HCT116 (cell line): ENCODE results near the gene TGM1. TPM values are rescaled to one million over a fixed set of nuclear protein-coding genes. Genes with fewer than 3 reads are reported as not detected.
A peak's percentile ranks its signal among the peaks of the same experiment; 100 is the strongest.

ENCODE experiments used
- ATAC-seq: fragments of 200-7000 bp; cut with Tn5 transposase; 2 replicates; pipeline ENCODE4 v1.9.1; 2020; ENCODE audit warnings: mild to moderate bottlenecking, moderate library complexity
- BruUV-seq: library from RNA; stranded (reverse); fragments of 400-500 nt; replicated peaks from 2 replicates; lab custom pipeline; 2021; lab: Mats Ljungman, UMichigan
- CTCF ChIA-PET: fragments of 300-600 bp; sonication (Branson Sonifier 250); formaldehyde crosslinking; loops from one replicate; lab custom pipeline; 2021; ENCODE audit warnings: antibody characterized with exemption; lab: Charles Lee
- POLR2A ChIA-PET: fragments of 300-600, 350-600 bp; sonication (Branson Sonifier 250); formaldehyde crosslinking; loops from one replicate; lab custom pipeline; 2021; ENCODE audit warnings: antibody characterized with exemption; lab: Charles Lee
- RAD21 ChIA-PET, 2 experiments: fragments of 300-600 bp; sonication (Branson Sonifier 250); formaldehyde crosslinking; loops; one replicate each; lab custom pipeline; 2023; ENCODE audit warnings: low total read pairs in 2 of 2; ENCODE audit not compliant: uncharacterized antibody in 2 of 2, unreplicated experiment in 2 of 2, low non-redundant PET in 1 of 2; lab: Charles Lee
- DNase-seq: peaks from one replicate; pipeline ENCODE4 v3.0.0-alpha.2; 2010; ENCODE audit warnings: low read depth, low spot score
- H2AFZ ChIP-seq: fragments of 200-600 bp; shearing (Covaris generic), sonication (generic); 2 replicates; pipeline ENCODE4 v1.6.1; 2017; ENCODE audit warnings: low read depth, mixed run types, mixed read lengths, antibody characterized with exemption, low read length; ENCODE audit not compliant: poor library complexity, severe bottlenecking
- H3K27ac ChIP-seq: 2 replicates; pipeline ENCODE4 v1.5.1; 2012; ENCODE audit warnings: low read depth, low read length
- H3K27me3 ChIP-seq: fragments of 200-600 bp; sonication (generic); 2 replicates; pipeline ENCODE4 v1.6.1; 2016; ENCODE audit warnings: mixed run types, low read length, mixed read lengths; ENCODE audit not compliant: insufficient read depth
- H3K36me3 ChIP-seq, 2 experiments: fragments of 200-500 bp in 1 of 2; fragments of 200-600 bp in 1 of 2; sonication (Bioruptor generic) in 1 of 2; sonication (generic) in 1 of 2; 2 replicates each; pipeline versions ENCODE4 v1.5.1 to v1.6.1; 2014 to 2016; ENCODE audit warnings: low read length in 2 of 2, inconsistent platforms in 1 of 2, mixed read lengths in 1 of 2, mixed run types in 1 of 2; ENCODE audit not compliant: insufficient read depth in 2 of 2, control insufficient read depth in 1 of 2
- H3K4me1 ChIP-seq, 2 experiments: fragments of 200-600 bp in 1 of 2; sonication (generic) in 1 of 2; 2 replicates each; pipeline versions ENCODE4 v1.5.1 to v1.6.1; 2012 to 2017; ENCODE audit warnings: low read length in 2 of 2, inconsistent platforms in 1 of 2, mild to moderate bottlenecking in 1 of 2, mixed read lengths in 1 of 2, mixed run types in 1 of 2, moderate library complexity in 1 of 2; ENCODE audit not compliant: insufficient read depth in 2 of 2, control insufficient read depth in 1 of 2
- H3K4me2 ChIP-seq: fragments of 200-600 bp; sonication (generic); 2 replicates; pipeline ENCODE4 v1.6.1; 2017; ENCODE audit warnings: mixed run types, low read length, mixed read lengths
- H3K4me3 ChIP-seq, 2 experiments: fragments of 200-600 bp in 1 of 2; sonication (generic) in 1 of 2; replicated peaks in 1 of 2; 2 replicates each; pipeline ENCODE4 v1.5.1; 2011 to 2016; ENCODE audit warnings: low read length in 2 of 2, control low read depth in 1 of 2, low read depth in 1 of 2, mild to moderate bottlenecking in 1 of 2, mixed read lengths in 1 of 2, mixed run types in 1 of 2
- H3K79me2 ChIP-seq: fragments of 200-600 bp; sonication (generic); 2 replicates; pipeline ENCODE4 v1.6.1; 2017; ENCODE audit warnings: mild to moderate bottlenecking, mixed run types, low read length, moderate library complexity, mixed read lengths; ENCODE audit not compliant: insufficient read depth
- H3K9ac ChIP-seq: fragments of 200-600 bp; sonication (generic); 2 replicates; pipeline ENCODE4 v1.6.1; 2016; ENCODE audit warnings: low read length, mixed read lengths
- H3K9me2 ChIP-seq: fragments of 200-600 bp; sonication (generic), shearing (Covaris generic); 2 replicates; pipeline ENCODE4 v1.6.1; 2017; ENCODE audit warnings: mixed run types, mild to moderate bottlenecking, moderate library complexity; ENCODE audit not compliant: insufficient read depth
- H3K9me3 ChIP-seq, 2 experiments: fragments of 200-500 bp in 1 of 2; fragments of 200-600 bp in 1 of 2; sonication (Bioruptor generic) in 1 of 2; sonication (generic) in 1 of 2; 2 replicates each; pipeline ENCODE4 v1.6.1; 2014 to 2017; ENCODE audit warnings: low read length in 2 of 2, mixed read lengths in 2 of 2, inconsistent platforms in 1 of 2, low read depth in 1 of 2, mild to moderate bottlenecking in 1 of 2, mixed run types in 1 of 2, moderate library complexity in 1 of 2; ENCODE audit not compliant: control insufficient read depth in 1 of 2, insufficient read depth in 1 of 2
- H4K20me1 ChIP-seq: fragments of 200-600 bp; sonication (generic), shearing (Covaris generic); 2 replicates; pipeline ENCODE4 v1.6.1; 2017; ENCODE audit warnings: mixed run types, mild to moderate bottlenecking, moderate library complexity; ENCODE audit not compliant: insufficient read depth
- CBX3 ChIP-seq: IDR thresholded peaks from 2 replicates; pipeline ENCODE4 v1.6.1; 2012; ENCODE audit warnings: low read depth
- EGR1 ChIP-seq: IDR thresholded peaks from 2 replicates; pipeline ENCODE4 v1.6.1; 2012; ENCODE audit warnings: low read depth
- ELF1 ChIP-seq: IDR thresholded peaks from 2 replicates; pipeline ENCODE4 v1.6.1; 2012; ENCODE audit warnings: low read depth, borderline replicate concordance
- EZH2phosphoT487 ChIP-seq: fragments of 200-600 bp; IDR thresholded peaks from 2 replicates; pipeline ENCODE4 v1.6.1; 2018; ENCODE audit warnings: antibody characterized with exemption, borderline replicate concordance
- FOSL1 ChIP-seq: IDR thresholded peaks from 2 replicates; pipeline ENCODE4 v1.6.1; 2012; ENCODE audit warnings: low read depth
- JUND ChIP-seq: IDR thresholded peaks from 2 replicates; pipeline ENCODE4 v1.6.1; 2012
- SIN3A ChIP-seq: IDR thresholded peaks from 2 replicates; pipeline ENCODE4 v1.6.1; 2012; ENCODE audit warnings: low read depth
- TCF7L2 ChIP-seq: IDR thresholded peaks from 2 replicates; pipeline ENCODE4 v1.7.0; 2011; ENCODE audit warnings: borderline replicate concordance, inconsistent platforms; ENCODE audit not compliant: insufficient read depth, insufficient read length; ENCODE audit errors: extremely low read depth
- YY1 ChIP-seq: IDR thresholded peaks from 2 replicates; pipeline ENCODE4 v1.6.1; 2011; ENCODE audit warnings: low read length, low read depth, moderate library complexity, mild to moderate bottlenecking; ENCODE audit not compliant: insufficient replicate concordance; ENCODE audit errors: extremely low read depth
- ZFX ChIP-seq: fragments of 450-650 bp; IDR thresholded peaks from 2 replicates; pipeline ENCODE4 v1.6.1; 2017
- ZNF274 ChIP-seq: fragments of 200-500 bp; sonication (Bioruptor generic); IDR thresholded peaks from 2 replicates; pipeline ENCODE4 v1.6.1; 2014; ENCODE audit warnings: mild to moderate bottlenecking, low read depth, low read length, inconsistent platforms
- intact Hi-C: fragments of 100-400 bp; cut with micrococcal nuclease; formaldehyde crosslinking; loops from 2 replicates; pipeline ENCODE4 v1.10.0; 2022
- total RNA-seq: library from RNA; stranded (reverse); gene quantifications from one replicate; pipeline ENCODE4 v1.2.1, GENCODE V29; 2021; ENCODE audit not compliant: unreplicated experiment
- TF ChIP-seq, protein P1 (sequence below), 3 experiments: fragments of 200-600 bp in 1 of 3; sonication (generic) in 1 of 3; IDR thresholded peaks in 2 of 3; conservative IDR thresholded peaks in 1 of 3; 2 replicates each; pipeline ENCODE4 v1.5.1; 2012 to 2017; ENCODE audit warnings: low read depth in 2 of 3, low read length in 2 of 3, antibody characterized with exemption in 1 of 3, borderline replicate concordance in 1 of 3, control low read depth in 1 of 3, mild to moderate bottlenecking in 1 of 3, mixed read lengths in 1 of 3, mixed run types in 1 of 3, moderate library complexity in 1 of 3; ENCODE audit not compliant: insufficient read depth in 1 of 3
- TF ChIP-seq, protein P2 (sequence below): IDR thresholded peaks from 2 replicates; pipeline ENCODE4 v1.6.1; 2012
- TF ChIP-seq, protein P3 (sequence below): IDR thresholded peaks from 2 replicates; pipeline ENCODE4 v1.6.1; 2012
- TF ChIP-seq, protein P4 (sequence below): IDR thresholded peaks from 2 replicates; pipeline ENCODE4 v1.6.1; 2012; ENCODE audit warnings: low read depth

The TGM1 gene
- total RNA-seq, 1 experiment from 2014 or later, result 5.6 TPM

DNA sequence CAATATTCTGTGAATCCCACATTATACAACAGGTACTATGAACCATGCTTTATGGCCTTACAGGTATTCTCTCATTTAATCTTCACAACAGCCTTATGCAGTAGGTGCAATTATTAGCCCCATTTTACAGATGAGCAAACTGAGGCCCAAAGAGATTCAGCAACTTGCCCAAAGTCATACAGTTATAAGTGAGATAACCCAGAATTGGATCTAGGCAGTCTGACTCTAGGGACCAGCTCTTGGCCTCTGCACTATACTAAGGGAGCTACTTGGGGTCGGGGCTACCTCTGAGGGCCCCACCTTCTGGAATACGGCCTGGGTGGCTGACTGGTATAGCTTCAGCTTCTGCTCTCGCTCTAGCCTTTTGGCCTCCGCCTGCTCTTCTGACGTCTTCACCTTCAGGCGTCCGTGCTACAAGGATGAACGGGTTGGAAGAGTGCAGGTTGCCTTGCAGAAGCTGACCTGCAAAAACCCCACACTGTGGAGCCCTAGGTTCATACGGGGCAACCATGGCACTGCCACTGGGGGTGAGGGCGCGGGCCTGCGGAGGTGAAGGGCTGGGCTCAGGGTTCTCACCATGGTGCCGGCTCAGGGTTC lies 7.7 kb upstream of the TGM1 start (continued):
- no peak for TF ChIP-seq ELF1
- TF ChIP-seq, protein P1, sequence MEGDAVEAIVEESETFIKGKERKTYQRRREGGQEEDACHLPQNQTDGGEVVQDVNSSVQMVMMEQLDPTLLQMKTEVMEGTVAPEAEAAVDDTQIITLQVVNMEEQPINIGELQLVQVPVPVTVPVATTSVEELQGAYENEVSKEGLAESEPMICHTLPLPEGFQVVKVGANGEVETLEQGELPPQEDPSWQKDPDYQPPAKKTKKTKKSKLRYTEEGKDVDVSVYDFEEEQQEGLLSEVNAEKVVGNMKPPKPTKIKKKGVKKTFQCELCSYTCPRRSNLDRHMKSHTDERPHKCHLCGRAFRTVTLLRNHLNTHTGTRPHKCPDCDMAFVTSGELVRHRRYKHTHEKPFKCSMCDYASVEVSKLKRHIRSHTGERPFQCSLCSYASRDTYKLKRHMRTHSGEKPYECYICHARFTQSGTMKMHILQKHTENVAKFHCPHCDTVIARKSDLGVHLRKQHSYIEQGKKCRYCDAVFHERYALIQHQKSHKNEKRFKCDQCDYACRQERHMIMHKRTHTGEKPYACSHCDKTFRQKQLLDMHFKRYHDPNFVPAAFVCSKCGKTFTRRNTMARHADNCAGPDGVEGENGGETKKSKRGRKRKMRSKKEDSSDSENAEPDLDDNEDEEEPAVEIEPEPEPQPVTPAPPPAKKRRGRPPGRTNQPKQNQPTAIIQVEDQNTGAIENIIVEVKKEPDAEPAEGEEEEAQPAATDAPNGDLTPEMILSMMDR (IDR thresholded peaks at IDR 0.05 in 2 of 3, conservative IDR thresholded peaks at IDR 0.05 in 1 of 3; ENCODE audit: borderline replicate concordance in 1 of 3, insufficient read depth in 1 of 3, low read depth in 2 of 3, low read length in 2 of 3), result no peak
- TF ChIP-seq SIN3A, result no peak
- no peak for TF ChIP-seq TCF7L2

DNA sequence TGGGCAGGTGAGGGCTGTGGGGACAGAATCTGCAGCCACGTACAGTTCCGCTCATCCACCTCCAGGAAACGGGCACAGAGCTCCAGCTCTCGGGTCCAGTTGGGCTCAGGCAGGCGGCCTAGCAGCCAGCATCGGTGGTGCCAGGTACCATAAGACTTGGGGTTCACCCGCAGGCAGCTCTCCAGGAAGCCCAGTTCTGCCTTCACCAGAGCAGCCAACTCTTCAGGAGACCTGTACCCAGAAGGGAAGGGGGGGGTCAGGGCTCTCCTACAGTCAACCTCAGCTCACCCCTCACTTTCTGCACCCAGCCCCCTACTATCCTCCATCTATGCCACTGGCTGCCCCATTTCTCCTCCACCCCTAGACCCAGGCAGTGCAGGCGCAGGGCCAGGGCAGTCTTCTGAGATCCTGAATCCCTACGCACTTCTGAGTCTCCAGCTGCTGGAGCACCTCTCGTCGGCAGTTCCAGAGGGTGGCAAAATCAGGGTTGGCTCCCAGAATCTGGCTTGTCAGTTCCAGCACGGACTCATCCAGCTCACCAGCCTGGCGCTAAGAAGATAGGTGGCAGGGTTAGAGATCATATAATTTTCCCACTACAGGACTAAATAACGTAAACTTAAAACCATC lies 7.0 kb upstream of the TGM1 start:
- H3K27ac ChIP-seq, result no peak overlapping the region
- ATAC-seq (no peak), DNase-seq (no peak)
- H2AFZ ChIP-seq, result no peak overlapping the region
- no peaks in the 10 kb centered on the region for H3K27me3 ChIP-seq
- peak overlapping the region; percentile 98 for H3K4me2 ChIP-seq
- POLR2A ChIA-PET, result interaction anchor here (0.8 to 2.7 kb wide), 6 partner anchors 15 to 166 kb away, joined by 3 to 20 read pairs (median 7); partner anchors contain the start of genes DHRS1, NOP9, PSME2 and TINF2
- H3K36me3 ChIP-seq, result no peaks in the 10 kb centered on the region; a peak in 1 of 4 replicates
- RAD21 ChIA-PET, result no interaction called here
- peaks cover 4% of the 10 kb centered on the region; the same call in 1 of the 2 replicates for H3K79me2 ChIP-seq
- intact Hi-C loops, result no loop called here
- H3K9me2 ChIP-seq, result no peaks in the 10 kb centered on the region
- H3K4me1 ChIP-seq, result peaks cover 9 to 22% of the 10 kb centered on the region in 2 experiments; a peak in 3 of 4 replicates
- H3K9me3 ChIP-seq, result no peaks in the 10 kb centered on the region
- no peak overlapping the region; a peak in 1 of 4 replicates for H3K4me3 ChIP-seq
- CTCF ChIA-PET, result interaction anchor here (1.4 to 1.9 kb wide), 3 partner anchors 10 to 38 kb away, joined by 3 to 12 read pairs (median 9); partner anchors contain the start of gene CIDEB
- no peak overlapping the region for H3K9ac ChIP-seq
- H4K20me1 ChIP-seq, result no peaks in the 10 kb centered on the region
- TSS peak; percentile 68 for BruUV-seq
- no peak for TF ChIP-seq EGR1
- no peak for TF ChIP-seq EZH2phosphoT487
- no peak for TF ChIP-seq YY1
- TF ChIP-seq ELF1, result no peak
- TF ChIP-seq JUND, result no peak
- no peak for TF ChIP-seq TCF7L2
- TF ChIP-seq ZFX, result no peak
- TF ChIP-seq, protein P2, sequence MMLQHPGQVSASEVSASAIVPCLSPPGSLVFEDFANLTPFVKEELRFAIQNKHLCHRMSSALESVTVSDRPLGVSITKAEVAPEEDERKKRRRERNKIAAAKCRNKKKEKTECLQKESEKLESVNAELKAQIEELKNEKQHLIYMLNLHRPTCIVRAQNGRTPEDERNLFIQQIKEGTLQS, result no peak
- TF ChIP-seq, protein P3, sequence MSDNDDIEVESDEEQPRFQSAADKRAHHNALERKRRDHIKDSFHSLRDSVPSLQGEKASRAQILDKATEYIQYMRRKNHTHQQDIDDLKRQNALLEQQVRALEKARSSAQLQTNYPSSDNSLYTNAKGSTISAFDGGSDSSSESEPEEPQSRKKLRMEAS, result no peak
- no peak for TF ChIP-seq CBX3
- TF ChIP-seq, protein P4, sequence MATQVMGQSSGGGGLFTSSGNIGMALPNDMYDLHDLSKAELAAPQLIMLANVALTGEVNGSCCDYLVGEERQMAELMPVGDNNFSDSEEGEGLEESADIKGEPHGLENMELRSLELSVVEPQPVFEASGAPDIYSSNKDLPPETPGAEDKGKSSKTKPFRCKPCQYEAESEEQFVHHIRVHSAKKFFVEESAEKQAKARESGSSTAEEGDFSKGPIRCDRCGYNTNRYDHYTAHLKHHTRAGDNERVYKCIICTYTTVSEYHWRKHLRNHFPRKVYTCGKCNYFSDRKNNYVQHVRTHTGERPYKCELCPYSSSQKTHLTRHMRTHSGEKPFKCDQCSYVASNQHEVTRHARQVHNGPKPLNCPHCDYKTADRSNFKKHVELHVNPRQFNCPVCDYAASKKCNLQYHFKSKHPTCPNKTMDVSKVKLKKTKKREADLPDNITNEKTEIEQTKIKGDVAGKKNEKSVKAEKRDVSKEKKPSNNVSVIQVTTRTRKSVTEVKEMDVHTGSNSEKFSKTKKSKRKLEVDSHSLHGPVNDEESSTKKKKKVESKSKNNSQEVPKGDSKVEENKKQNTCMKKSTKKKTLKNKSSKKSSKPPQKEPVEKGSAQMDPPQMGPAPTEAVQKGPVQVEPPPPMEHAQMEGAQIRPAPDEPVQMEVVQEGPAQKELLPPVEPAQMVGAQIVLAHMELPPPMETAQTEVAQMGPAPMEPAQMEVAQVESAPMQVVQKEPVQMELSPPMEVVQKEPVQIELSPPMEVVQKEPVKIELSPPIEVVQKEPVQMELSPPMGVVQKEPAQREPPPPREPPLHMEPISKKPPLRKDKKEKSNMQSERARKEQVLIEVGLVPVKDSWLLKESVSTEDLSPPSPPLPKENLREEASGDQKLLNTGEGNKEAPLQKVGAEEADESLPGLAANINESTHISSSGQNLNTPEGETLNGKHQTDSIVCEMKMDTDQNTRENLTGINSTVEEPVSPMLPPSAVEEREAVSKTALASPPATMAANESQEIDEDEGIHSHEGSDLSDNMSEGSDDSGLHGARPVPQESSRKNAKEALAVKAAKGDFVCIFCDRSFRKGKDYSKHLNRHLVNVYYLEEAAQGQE, result no peak
- TF ChIP-seq FOSL1, result no peak
- no peak for TF ChIP-seq ZNF274
